ENCODE data around the gene MMD.

The MMD gene

GRCh38 chr17:55417411-55418268 lies 4.0 kb downstream of the MMD start:
- POLR2A ChIA-PET: interaction anchor here (0.5 kb wide), 1 partner anchor 16 kb away, joined by 3 read pairs; no protein-coding TSS in a partner anchor
- DNase-seq (ENCODE audit: low read depth, low spot score): no peak
- CTCF ChIA-PET: interaction anchor here (1.0 kb wide), 1 partner anchor 61 kb away, joined by 3 read pairs; no protein-coding TSS in a partner anchor
- H3K4me3 ChIP-seq (ENCODE audit: low read depth, low read length): no peak overlapping the region
- no peak for TF ChIP-seq CTCF (IDR thresholded peaks at IDR 0.05; ENCODE audit: insufficient read depth, low read length, missing control alignments)

- no peak overlapping the region for H3K4me3 ChIP-seq (ENCODE audit: low read depth, low read length)
- CTCF ChIA-PET: no interaction called here
- no peak for TF ChIP-seq CTCF (IDR thresholded peaks at IDR 0.05; ENCODE audit: insufficient read depth, low read length, missing control alignments)
- no peak for DNase-seq (ENCODE audit: low read depth, low spot score)
- POLR2A ChIA-PET: no interaction called here
Measured at GRCh38 chr17:55416470-55417052, 5.1 kb downstream of the MMD start.

- no peak for TF ChIP-seq CTCF (IDR thresholded peaks at IDR 0.05; ENCODE audit: insufficient read depth, low read length, missing control alignments)
- H3K4me3 ChIP-seq (ENCODE audit: low read depth, low read length): no peak overlapping the region
- DNase-seq (ENCODE audit: low read depth, low spot score): no peak
- ChIA-PET CTCF (no interaction called here), POLR2A (no interaction called here)
Measured at GRCh38 chr17:55416000-55416399, 5.6 kb downstream of the MMD start.

GRCh38 chr17:55414983-55415382 lies 6.7 kb downstream of the MMD start:
- no peak overlapping the region for H3K4me3 ChIP-seq (ENCODE audit: low read depth, low read length)

GRCh38 chr17:55413825-55414489 lies 7.7 kb downstream of the MMD start:
- TF ChIP-seq CTCF (IDR thresholded peaks at IDR 0.05; ENCODE audit: insufficient read depth, low read length, missing control alignments): no peak
- POLR2A ChIA-PET: no interaction called here

More at GRCh38 chr17:55414983-55415382, 6.7 kb downstream of the MMD start:
- ChIA-PET POLR2A (no interaction called here), CTCF (no interaction called here)
- no peak for TF ChIP-seq CTCF (IDR thresholded peaks at IDR 0.05; ENCODE audit: insufficient read depth, low read length, missing control alignments)
- DNase-seq (ENCODE audit: low read depth, low spot score): no peak

GRCh38 chr17:55411463-55411855 lies 10.2 kb downstream of the MMD start:
- no peak for TF ChIP-seq CTCF (IDR thresholded peaks at IDR 0.05; ENCODE audit: insufficient read depth, low read length, missing control alignments)
- DNase-seq (ENCODE audit: low read depth, low spot score): no peak
- no peak overlapping the region for H3K4me3 ChIP-seq (ENCODE audit: low read depth, low read length)
- CTCF ChIA-PET: interaction anchor here (1.2 kb wide), 1 partner anchor 10 kb away, joined by 3 read pairs; the partner anchor contains the start of gene MMD
- POLR2A ChIA-PET: no interaction called here

More at GRCh38 chr17:55413825-55414489, 7.7 kb downstream of the MMD start:
- DNase-seq (ENCODE audit: low read depth, low spot score): no peak
- no peak overlapping the region for H3K4me3 ChIP-seq (ENCODE audit: low read depth, low read length)
- CTCF ChIA-PET: no interaction called here

Measured in AG04449 (cell line).